ENCODE measurements around the gene SPTB. TPM values are rescaled to one million over a fixed set of nuclear protein-coding genes. Genes with fewer than 3 reads are reported as not detected.
A peak's percentile ranks its signal among the peaks of the same experiment; 100 is the strongest.

SPTB gene
- total RNA-seq, 1 donor from 2014 or later, result 1.8 TPM

- H3K4me3 ChIP-seq (ENCODE audit: low read depth, low read length), result peak overlapping the region; percentile 14
- no peak for TF ChIP-seq CTCF (conservative IDR thresholded peaks at IDR 0.05; ENCODE audit: low read depth, low read length)
- peak; percentile 76 for DNase-seq (ENCODE audit: low read depth)
Measured at GRCh38 chr14:64707661-64708060, 172.0 kb downstream of the SPTB start.

- no peak for DNase-seq (ENCODE audit: low read depth)
- no peak for TF ChIP-seq CTCF (conservative IDR thresholded peaks at IDR 0.05; ENCODE audit: low read depth, low read length)
- peak overlapping the region; percentile 93 for H3K4me3 ChIP-seq (ENCODE audit: low read depth, low read length)
Measured at GRCh38 chr14:64706593-64707193, 173.0 kb downstream of the SPTB start.

GRCh38 chr14:64706119-64706592 lies 173.6 kb downstream of the SPTB start:
- no peak for DNase-seq (ENCODE audit: low read depth)
- peak overlapping the region; percentile 93 for H3K4me3 ChIP-seq (ENCODE audit: low read depth, low read length)

GRCh38 chr14:64705381-64706118 lies 174.2 kb downstream of the SPTB start:
- no peak for TF ChIP-seq CTCF (conservative IDR thresholded peaks at IDR 0.05; ENCODE audit: low read depth, low read length)
- no peak for DNase-seq (ENCODE audit: low read depth)
- peak overlapping the region; percentile 93 for H3K4me3 ChIP-seq (ENCODE audit: low read depth, low read length)

More at GRCh38 chr14:64706119-64706592, 173.6 kb downstream of the SPTB start:
- TF ChIP-seq CTCF (conservative IDR thresholded peaks at IDR 0.05; ENCODE audit: low read depth, low read length), result no peak

- H3K4me3 ChIP-seq (ENCODE audit: low read depth, low read length), result peak overlapping the region; percentile 93
- no peak for DNase-seq (ENCODE audit: low read depth)
- TF ChIP-seq CTCF (conservative IDR thresholded peaks at IDR 0.05; ENCODE audit: low read depth, low read length), result no peak
Measured at GRCh38 chr14:64704743-64705380, 174.8 kb downstream of the SPTB start.

- no peak for TF ChIP-seq CTCF (conservative IDR thresholded peaks at IDR 0.05; ENCODE audit: low read depth, low read length)
- H3K4me3 ChIP-seq (ENCODE audit: low read depth, low read length), result peak within 1 kb of the TSS; percentile 93
- no peak for DNase-seq (ENCODE audit: low read depth)
Measured at GRCh38 chr14:64704143-64704742, 175.5 kb downstream of the SPTB start, which contains the start of gene PLEKHG3. TSS of gene PLEKHG3 (plus strand) at chr14:64704424. CDS start at chr14:64727632, 23,208 bp downstream.
